Activated gamma-delta T cell treated with Interleukin-2 at 50 U/mL for 16 hours (primary cell): Measurements from ENCODE around the gene CCDC33.
"Not testable (repeated sequence)": the region's sequence is repeated elsewhere in the genome, so short reads cannot be mapped to it uniquely, and the experiment has no call there.

ENCODE experiments used
- DNase-seq: peaks from one replicate; pipeline ENCODE4 v3.0.0-alpha.2; 2020

Gene CCDC33

GRCh38 chr15:74338676-74339075 lies 102.5 kb downstream of the CCDC33 start:
- DNase-seq = no peak

- DNase-seq = no peak
Observed at GRCh38 chr15:74339371-74339770, 103.2 kb downstream of the CCDC33 start.

- DNase-seq = no peak
Observed at GRCh38 chr15:74340150-74340549, 104.0 kb downstream of the CCDC33 start.

DNA sequence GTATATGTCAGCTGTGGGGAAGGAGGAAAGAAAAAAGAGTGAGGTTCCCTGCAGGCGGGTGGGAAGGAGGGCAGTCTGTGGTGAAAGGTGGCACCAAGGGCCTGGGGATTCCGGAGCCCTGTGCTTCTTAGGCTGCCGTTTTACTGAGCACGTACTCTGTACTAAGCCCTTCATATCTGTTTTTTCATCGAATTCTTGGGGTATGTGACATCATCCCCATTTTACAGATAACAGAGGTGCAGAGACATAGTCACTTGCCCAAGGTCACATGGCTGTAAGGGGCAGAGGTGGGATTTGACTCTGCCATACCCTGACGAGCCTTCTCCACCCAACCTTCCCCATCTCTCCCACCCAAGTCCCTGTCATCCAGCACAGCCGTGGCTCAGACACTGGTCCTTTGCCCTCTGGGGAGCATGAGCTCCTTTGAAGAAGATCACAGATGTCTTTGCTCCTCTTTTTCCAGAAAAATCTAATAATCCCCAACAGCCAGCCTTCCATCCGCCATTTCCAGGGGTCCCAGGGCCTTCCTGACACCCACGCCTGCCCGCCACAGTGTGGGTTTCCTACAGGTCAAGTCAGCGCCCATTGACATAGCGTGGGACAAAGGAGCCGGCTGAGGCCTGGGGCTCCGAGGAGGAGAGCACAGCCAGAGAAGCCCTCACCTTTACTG lies 107.1 kb downstream of the CCDC33 start:
- DNase-seq = no peak

GRCh38 chr15:74343797-74344127 lies 107.6 kb downstream of the CCDC33 start:
- no peak for DNase-seq

DNA sequence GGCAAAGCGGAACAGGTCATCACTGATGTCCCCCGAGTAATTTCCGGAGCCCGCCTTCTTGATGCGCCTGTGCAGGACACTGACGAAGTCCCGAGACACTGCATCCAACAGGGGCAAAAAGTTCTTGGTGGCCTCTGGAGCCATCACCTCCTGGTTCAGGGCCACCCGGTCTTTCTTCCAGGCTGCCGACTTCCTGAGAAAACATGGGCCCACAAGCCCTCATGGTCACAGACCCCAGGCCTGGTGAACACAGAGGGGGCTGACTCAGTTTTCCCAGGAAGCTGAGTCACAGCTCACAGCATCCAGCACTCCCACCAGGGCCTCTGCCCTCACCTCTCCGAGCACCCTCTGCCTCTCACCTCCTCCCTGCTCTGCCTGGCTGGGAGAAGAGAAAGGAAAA lies 108.9 kb downstream of the CCDC33 start:
- no peak for DNase-seq

DNA sequence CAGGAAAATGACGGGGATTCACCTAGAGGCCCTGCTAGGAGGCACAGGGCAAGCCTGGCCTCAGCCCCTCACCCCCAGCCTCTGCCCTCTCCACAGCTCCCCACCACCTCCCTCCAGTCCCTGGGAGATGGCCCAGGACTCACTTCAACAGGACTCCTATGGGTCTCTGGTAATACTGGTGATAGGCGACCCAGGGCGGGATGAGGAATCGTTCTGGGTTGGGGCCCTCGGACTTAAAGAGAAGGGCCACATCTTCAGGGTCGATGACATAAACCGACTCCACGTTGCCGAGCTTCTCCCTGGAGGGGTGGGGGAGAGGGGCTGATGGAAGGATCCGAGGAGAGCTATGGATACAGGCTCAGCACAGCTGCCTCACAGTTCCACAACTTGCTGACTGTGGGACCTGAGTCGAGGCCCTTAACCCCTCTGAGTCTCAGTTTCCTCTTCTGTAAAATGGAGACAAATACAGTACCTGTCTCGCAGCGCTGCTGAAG lies 111.7 kb downstream of the CCDC33 start:
- DNase-seq = no peak

- DNase-seq = no peak
Observed at GRCh38 chr15:74349241-74349778, 113.2 kb downstream of the CCDC33 start.

DNA sequence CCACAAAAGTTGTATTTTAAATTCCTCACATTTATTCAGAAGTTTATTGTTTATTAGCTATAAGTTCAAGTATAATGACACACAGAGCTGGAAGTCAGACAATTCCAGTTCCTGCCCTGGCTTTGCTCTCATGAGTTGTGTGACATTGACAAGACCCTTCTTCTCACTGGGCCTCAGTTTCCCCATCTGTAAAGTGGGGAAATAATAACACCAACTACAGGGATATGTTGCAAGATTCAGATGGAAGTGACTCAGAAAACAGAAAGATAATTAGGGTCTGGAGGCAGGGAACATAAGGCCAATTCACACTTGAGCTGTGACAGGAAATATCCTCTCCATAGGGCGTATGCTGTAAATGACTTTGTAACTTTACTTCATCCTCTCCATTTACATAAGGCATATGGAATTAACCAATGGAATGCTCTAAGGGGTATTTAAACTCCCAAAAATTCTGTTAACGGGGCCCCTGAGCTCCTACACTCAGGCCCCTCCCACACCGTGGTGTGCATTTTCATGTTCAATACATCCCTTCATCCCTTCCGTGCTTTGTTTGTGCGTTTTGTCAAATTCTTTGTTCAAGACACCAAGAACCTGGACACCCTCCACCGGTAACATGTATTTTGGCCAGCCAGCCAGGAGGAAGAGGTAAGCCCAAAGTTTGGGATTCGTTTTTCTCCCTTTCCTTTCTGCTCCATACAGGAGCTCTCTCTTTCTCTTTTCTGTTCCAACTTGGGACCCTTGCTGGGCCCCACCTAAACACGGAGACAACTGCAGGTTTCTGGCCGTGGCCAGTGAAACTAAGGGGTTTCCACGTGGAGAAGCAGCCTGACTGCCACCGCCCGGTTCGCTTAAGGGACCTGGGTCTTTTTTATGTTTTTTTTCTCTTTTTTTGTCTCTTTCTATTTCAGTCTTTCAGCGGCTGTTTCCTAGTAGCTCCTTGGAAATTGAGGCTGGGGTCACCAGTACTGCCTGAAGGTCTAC lies 114.5 kb downstream of the CCDC33 start:
- DNase-seq = no peak

DNA sequence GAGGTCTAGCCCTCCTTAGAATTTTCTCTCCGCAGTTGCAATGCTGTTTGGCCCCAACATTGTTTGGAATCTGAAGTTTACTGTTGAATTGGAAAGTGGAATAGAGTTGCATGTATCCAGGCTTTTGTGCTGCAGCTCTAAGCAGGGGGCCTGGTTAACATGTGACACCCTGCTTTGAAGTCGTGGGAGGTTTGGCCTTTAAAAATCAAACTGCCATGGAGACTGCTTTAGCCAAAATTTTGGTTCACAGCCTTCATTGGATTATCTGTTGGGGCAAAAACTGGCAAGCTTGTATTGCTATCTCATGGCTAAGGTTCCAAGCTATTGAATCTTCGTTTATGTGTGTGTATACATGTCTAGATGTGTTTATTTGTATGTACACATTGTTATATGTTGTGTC lies 115.5 kb downstream of the CCDC33 start:
- no peak for DNase-seq

- no peak for DNase-seq
Observed at GRCh38 chr15:74352393-74352910, 116.3 kb downstream of the CCDC33 start.

DNA sequence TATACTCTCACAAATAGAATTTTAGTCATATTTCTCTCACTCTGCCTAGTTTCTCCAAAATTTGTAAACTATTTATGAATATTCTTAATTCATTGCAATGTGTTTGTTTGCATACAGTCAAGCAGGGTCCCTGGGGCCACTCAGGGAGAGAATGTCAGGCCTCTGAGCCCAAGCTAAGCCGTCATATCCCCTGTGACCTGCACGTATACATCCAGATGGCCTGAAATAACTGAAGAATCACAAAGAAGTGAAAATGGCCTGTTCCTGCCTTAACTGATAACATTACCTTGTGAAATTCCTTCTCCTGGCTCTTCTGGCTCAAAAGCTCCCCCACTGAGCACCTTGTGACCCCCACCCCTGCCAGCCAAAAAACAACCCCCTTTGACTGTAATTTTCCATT lies 117.9 kb downstream of the CCDC33 start:
- not testable (repeated sequence) for DNase-seq

- DNase-seq = not testable (repeated sequence)
Observed at GRCh38 chr15:74356050-74356449, 119.9 kb downstream of the CCDC33 start.

DNA sequence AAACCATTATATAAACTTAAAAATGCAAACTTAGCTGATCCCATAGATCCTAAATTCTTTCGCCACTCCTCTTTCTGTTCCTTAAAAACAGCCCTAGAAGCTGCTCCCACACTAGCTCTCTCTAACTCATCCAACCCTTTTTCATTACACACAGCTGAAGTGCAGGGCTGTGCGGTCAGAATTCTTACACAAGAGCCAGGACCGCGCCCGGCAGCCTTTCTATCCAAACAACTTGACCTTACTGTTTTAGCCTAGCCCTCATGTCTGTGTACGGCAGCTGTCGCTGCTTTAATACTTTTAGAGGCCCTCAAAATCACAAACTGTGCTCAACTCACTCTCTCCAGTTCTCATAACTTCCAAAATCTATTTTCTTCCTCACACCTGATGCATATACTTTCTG lies 121.4 kb downstream of the CCDC33 start:
- not testable (repeated sequence) for DNase-seq

- not testable (repeated sequence) for DNase-seq
Observed at GRCh38 chr15:74359376-74359775, 123.2 kb downstream of the CCDC33 start.

DNA sequence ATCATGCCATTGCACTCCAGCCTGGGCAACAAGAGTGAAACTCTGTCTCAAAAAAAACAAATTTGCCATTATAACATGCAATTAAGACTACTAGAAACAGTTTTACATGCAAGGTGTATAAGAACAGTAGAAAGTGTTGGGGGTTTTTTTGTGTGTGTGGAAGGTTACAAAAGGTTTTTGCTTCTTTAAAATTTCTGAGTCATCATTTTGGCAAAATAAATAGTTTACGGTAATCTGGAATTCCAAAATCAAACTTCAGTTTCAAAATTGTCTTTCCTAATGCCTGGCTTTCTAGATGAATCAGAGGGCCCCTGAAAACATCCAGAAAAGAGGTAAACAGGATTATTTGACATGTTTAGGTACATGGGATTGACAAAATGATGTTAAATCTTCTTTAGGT lies 124.7 kb downstream of the CCDC33 start:
- not testable (repeated sequence) for DNase-seq

- DNase-seq = no peak
Observed at GRCh38 chr15:74362482-74362881, 126.4 kb downstream of the CCDC33 start.

DNA sequence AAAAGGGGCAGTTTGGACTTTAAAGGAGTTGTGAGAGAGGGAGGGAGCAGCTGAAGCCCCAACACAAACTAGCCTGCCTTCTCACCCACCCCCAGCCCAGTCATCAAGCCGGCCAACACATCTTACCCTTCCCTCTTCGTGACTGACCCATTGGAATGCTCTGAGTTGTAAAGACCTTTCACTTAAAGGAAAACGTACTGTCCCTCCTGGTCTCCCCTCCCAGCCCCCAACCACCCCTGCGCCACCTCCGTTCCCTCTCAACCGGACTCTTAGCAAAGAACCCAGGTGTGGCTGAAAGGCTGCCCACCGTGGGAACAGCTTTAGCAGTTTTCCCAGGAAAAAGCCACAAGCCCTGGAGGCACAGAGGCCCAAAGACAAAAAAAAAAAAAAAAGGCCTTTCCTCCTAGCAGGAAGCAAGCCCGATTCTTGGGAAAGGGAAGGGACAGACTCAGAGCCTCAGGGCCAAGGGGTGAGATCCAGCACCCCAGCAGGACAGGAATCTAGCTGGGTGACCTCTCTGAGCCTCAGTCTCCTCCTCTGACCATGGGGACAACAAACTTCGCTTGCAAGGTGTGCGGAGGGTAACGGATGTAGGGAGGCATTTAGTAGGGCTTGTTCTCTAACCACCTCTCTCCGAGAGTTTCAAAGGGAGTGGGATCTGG lies 128.9 kb downstream of the CCDC33 start:
- DNase-seq = no peak

GRCh38 chr15:74365598-74366445 lies 129.7 kb downstream of the CCDC33 start:
- no peak for DNase-seq

DNA sequence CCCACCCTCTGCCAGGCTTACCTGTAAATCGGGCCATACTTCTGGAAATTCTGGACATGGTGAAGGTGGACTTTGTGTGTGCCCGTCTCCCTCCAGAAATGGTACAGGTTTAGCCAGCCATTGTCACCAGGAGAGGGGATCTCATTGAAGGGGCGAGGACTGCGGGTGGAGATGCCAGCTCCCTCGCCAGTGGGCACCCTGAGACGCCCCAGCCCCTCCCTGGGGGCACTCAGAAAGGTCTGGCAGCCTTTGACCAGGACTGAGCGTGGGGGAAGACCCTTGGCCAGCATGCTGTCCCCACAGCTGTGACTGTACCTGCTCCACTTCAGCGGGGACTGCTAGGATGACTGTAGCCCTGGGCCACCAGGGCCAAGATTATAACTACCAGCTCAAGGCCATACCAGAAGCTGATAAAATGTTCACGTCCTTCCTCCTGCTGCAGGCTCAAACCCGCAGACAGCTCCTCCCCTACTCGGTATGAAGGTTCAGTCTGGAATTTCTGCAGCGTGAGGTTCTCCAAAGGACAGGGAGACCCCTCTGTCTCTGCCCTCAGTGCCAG lies 131.2 kb downstream of the CCDC33 start, which contains the start of gene CYP11A1:
CYP11A1 (minus strand) TSS at position 351 of the 559 bp plus-strand sequence; CDS start at position 290, 61 bp downstream.
- DNase-seq = no peak

- no peak for DNase-seq
Observed at GRCh38 chr15:74368121-74368520, 132.0 kb downstream of the CCDC33 start.
